Fibroblast of pulmonary artery (primary cell): ENCODE results near the gene LARP1.

Experiments used
- DNase-seq: peaks from one replicate; pipeline ENCODE4 v3.0.0-alpha.2; 2010; ENCODE audit warnings: low read depth
- H3K4me3 ChIP-seq: replicated peaks from 2 replicates; pipeline ENCODE4 v1.5.1; 2011; ENCODE audit warnings: low read depth, mild to moderate bottlenecking, control low read depth, low read length, moderate library complexity
- TF ChIP-seq, protein P1 (sequence below): IDR thresholded peaks from 2 replicates; pipeline ENCODE4 v1.5.1; 2011; ENCODE audit warnings: mild to moderate bottlenecking, control low read depth, low read length, inconsistent platforms; ENCODE audit errors: missing control alignments

The LARP1 gene

GRCh38 chr5:154755361-154756008 lies at the start of gene LARP1:
LARP1 (plus strand) TSS chr5:154755377; CDS start chr5:154755758, 381 bp downstream.
- DNase-seq = peak; percentile 22
- TF ChIP-seq, protein P1, sequence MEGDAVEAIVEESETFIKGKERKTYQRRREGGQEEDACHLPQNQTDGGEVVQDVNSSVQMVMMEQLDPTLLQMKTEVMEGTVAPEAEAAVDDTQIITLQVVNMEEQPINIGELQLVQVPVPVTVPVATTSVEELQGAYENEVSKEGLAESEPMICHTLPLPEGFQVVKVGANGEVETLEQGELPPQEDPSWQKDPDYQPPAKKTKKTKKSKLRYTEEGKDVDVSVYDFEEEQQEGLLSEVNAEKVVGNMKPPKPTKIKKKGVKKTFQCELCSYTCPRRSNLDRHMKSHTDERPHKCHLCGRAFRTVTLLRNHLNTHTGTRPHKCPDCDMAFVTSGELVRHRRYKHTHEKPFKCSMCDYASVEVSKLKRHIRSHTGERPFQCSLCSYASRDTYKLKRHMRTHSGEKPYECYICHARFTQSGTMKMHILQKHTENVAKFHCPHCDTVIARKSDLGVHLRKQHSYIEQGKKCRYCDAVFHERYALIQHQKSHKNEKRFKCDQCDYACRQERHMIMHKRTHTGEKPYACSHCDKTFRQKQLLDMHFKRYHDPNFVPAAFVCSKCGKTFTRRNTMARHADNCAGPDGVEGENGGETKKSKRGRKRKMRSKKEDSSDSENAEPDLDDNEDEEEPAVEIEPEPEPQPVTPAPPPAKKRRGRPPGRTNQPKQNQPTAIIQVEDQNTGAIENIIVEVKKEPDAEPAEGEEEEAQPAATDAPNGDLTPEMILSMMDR = no peak

DNA sequence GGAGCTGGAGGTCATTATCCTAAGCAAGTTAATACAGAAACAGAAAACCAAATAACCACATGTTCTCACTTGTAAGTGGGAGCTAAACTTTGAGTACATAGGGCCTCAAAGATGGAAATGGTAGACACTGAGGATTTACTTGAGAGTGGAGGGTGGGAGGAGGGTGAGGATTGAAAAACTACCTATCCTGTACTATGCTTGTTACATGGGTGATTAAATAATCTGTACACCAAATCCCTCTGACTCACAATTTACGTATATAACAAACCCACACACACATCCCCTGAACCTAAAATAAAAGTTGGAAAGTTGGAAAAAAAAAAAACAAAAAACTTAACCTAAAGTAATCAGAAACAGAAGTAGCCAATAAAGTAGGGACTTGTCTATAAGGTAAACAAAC lies 48.8 kb upstream of the LARP1 start:
- DNase-seq = no peak
- TF ChIP-seq, protein P1 = no peak
- H3K4me3 ChIP-seq = no peak overlapping the region

More at GRCh38 chr5:154755361-154756008, at the start of gene LARP1:
- peak within 1 kb of the TSS; percentile 93 for H3K4me3 ChIP-seq

- H3K4me3 ChIP-seq = no peak overlapping the region
- no peak for DNase-seq
- TF ChIP-seq, protein P1 = no peak
Measured at GRCh38 chr5:154707641-154708040, 47.5 kb upstream of the LARP1 start.

DNA sequence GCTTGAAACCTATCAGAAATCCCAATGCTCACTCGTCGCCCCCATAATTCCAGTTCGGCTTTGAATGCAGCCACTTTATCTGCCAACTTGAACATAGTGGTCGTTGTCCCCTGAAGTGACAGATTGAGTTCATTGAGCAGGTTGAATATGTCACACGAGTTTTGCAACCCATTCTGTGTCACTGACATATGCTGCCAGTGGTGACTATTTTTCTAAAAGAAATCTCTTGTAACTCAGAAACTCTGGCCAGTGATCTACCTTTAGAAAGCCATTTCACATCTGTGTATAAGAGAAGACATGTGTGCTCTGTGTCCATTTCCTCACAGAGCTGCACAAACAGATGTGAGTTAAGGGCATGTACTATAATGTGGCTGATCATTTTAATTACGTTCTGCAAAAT lies 47.0 kb upstream of the LARP1 start:
- TF ChIP-seq, protein P1 = no peak
- H3K4me3 ChIP-seq = no peak overlapping the region
- no peak for DNase-seq

DNA sequence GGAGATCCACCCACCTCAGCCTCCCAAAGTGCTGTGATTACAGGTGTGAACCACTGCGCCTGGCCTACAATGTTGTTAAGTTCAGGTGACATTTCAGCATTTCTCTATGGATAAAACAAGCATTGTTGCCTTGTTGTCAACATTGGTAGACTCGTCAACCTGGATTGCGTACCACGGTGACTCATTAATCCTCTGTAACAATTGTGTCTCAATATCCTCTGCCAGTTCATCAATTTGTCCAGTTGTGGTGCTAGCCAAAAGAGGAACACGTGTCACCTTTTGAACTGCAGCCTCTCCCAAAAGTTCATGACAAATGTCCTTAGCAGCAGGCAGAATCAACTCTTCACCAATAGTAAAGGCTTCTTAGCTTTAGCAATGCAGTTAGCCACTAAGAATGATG lies 46.3 kb upstream of the LARP1 start:
- TF ChIP-seq, protein P1 = no peak
- H3K4me3 ChIP-seq = no peak overlapping the region
- DNase-seq = no peak

DNA sequence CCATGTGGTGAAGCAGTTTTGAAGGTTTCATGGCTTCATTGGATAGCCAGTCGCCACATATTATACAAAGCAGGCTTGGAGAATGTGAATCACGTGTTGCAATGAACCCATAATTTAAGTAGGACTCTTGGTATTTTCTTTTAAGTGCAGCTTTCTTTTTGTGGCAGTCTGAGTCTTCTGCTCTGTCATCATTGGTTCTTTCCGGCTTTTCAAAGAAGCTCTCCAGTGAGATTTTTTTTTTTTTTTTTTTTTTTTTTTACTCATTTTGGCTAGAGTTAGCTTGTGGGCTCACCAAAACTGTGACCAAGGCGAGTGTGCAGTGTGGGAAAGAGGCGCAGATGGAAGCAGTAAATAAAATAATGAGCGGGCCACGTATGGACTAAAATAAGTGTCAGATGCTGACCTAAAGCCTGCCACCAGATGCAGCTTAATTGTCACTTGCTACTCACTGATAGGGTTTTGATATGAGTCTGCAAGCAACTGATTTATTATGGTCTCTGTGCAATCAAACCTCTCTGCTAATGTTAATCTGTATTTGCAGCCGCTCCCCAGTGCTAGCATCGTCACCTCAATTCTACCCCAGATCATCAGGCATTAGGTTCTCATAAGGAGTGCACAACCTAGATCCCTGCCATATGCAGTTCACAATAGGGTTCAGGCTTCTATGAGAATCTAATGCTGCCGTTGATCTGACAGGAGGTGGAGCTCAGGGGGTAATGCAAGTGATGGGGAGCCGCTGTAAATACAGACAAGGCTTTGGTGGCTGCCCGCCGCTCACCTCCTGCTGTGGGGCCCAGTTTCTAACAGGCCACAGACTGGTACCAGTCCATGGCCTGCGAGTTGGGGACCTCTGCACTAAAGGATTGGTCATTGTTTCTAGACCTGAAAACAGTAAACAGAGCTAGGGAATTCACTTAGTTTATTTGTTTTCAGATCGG lies 45.5 kb upstream of the LARP1 start:
- DNase-seq = no peak
- TF ChIP-seq, protein P1 = no peak
- H3K4me3 ChIP-seq = no peak overlapping the region
